Ovary (tissue), 9 donors: ENCODE results near the gene TECTB. TPM values are rescaled to one million over a fixed set of nuclear protein-coding genes. Genes with fewer than 3 reads are reported as not detected.

Experiments used
- DNase-seq, 5 donors: peaks; one replicate each; pipeline ENCODE4 v3.0.0-alpha.2; 2019 to 2020
- H3K27ac ChIP-seq, 2 donors: fragments of 200-600 bp; one replicate each; pipeline versions ENCODE4 v1.5.1 to v1.8.0; 2019 to 2022
- H3K27me3 ChIP-seq: fragments of 200-600 bp; one replicate; pipeline ENCODE4 v1.8.0; 2022
- H3K36me3 ChIP-seq: fragments of 200-600 bp; sonication (generic); one replicate; pipeline ENCODE4 v1.5.1; 2019
- H3K4me1 ChIP-seq: one replicate; pipeline ENCODE4 v1.8.1; 2013; ENCODE audit warnings: mild to moderate bottlenecking, moderate library complexity; ENCODE audit not compliant: insufficient read depth
- H3K4me3 ChIP-seq: fragments of 200-600 bp; sonication (generic); one replicate; pipeline ENCODE4 v1.5.1; 2017
- H3K9me3 ChIP-seq, 2 donors: fragments of 200-600 bp in 1 of 2; sonication (generic) in 1 of 2; one replicate each; pipeline versions ENCODE4 v1.5.1 to v1.8.1; 2013 to 2019; ENCODE audit warnings: mild to moderate bottlenecking in 1 of 2, moderate library complexity in 1 of 2
- CTCF ChIP-seq, 3 donors: fragments of 450-650 bp in 2 of 3; fragments of 200-600 bp in 1 of 3; IDR thresholded peaks; one replicate each; pipeline versions ENCODE4 v1.5.1 to v1.8.0; 2016 to 2022; ENCODE audit warnings: antibody characterized with exemption in 3 of 3, mild to moderate bottlenecking in 1 of 3
- EP300 ChIP-seq: sonication (generic); formaldehyde crosslinking; IDR thresholded peaks from one replicate; pipeline ENCODE4 v1.6.1; 2017; ENCODE audit warnings: antibody characterized with exemption
- POLR2A ChIP-seq: fragments of 450-650 bp; IDR thresholded peaks from one replicate; pipeline ENCODE4 v1.6.1; 2017; ENCODE audit warnings: antibody characterized with exemption, mild to moderate bottlenecking, moderate library complexity
- WGBS, 3 donors: extraction: QIAGEN DNeasy Blood & Tissue Kit in 1 of 3; methylation state at CpG; one replicate each; pipeline versions ENCODE4 v1.1.5 to v1.1.7; 2013 to 2017; 5-methylcytosine and 5-hydroxymethylcytosine counted together
- intact Hi-C, 4 donors: fragments of 100-400 bp; cut with DNase I; formaldehyde crosslinking; loops; one replicate each; pipeline versions ENCODE4 v1.11.0 to v1.15.1; 2022 to 2023
- polyA plus RNA-seq, 2 donors: library from polyadenylated mRNA; stranded (reverse); fragments of 200-250 nt in 1 of 2; fragments of 350-450 nt in 1 of 2; fragmentation: Illumina TruSeq in 1 of 2; extraction: RNeasy Lipid Tissue Mini Kit (QIAGEN cat#74804) in 1 of 2; gene quantifications; one replicate each; pipeline ENCODE4 v1.2.3, GENCODE V29; 2013 to 2014
- total RNA-seq, 7 donors: library from RNA; depleted of rRNA in 2 of 7; stranded (reverse); fragments of >200 nt in 2 of 7; fragmentation: NEBNext Ultra II Directional in 3 of 7; extraction: Animal tissue kit (Norgen Biotek cat#: 25700) in 3 of 7; gene quantifications; one replicate each; pipeline versions ENCODE4 v1.1.0 to v1.2.4, GENCODE V29; 2016 to 2023
- donor health status: DM: no; HTN: no; CAD: no; lungs with moderate emphysema.
- donor health status: DM: no; HTN: no; CAD: no.
- donor health status: Bipolar disorder and iron deficiency.
- donor health status: DM: yes; HTN: yes; CAD: no.
- donor health status: DM: no; HTN: no; CAD: no.
- donor health status: DM: yes; HTN: yes; CAD: no.

Gene TECTB
- total and polyA plus RNA-seq, 9 donors = 0.07 TPM; not detected in 8

GRCh38 chr10:112243713-112244112 lies 39.5 kb upstream of the TECTB start:
- Histone ChIP-seq H3K4me1 (no peaks in the 10 kb centered on the region), H3K4me3 (no peak overlapping the region), H3K27ac (no peak overlapping the region), H3K27me3 (no peaks in the 10 kb centered on the region), H3K36me3 (no peaks in the 10 kb centered on the region), H3K9me3 (peaks cover 0 to 6% of the 10 kb centered on the region in 2 donors)
- DNase-seq = no peak
- 86 to 89% (median 87%) methylated on average over 6 of the region's 6 CpGs for whole genome bisulfite sequencing, 3 donors
- no peak for TF ChIP-seq CTCF (IDR thresholded peaks at IDR 0.05)
- TF ChIP-seq POLR2A = no peak
- no peak for TF ChIP-seq EP300
- intact Hi-C loops = no loop called here

- H3K36me3 ChIP-seq = no peaks in the 10 kb centered on the region
- H3K9me3 ChIP-seq = peaks cover 0 to 6% of the 10 kb centered on the region in 2 donors
- 84 to 89% (median 86%) methylated on average over 2 of the region's 2 CpGs for WGBS, 3 donors
- intact Hi-C loops = no loop called here
- H3K4me1 ChIP-seq = no peaks in the 10 kb centered on the region
- H3K27ac ChIP-seq = no peak overlapping the region
- no peaks in the 10 kb centered on the region for H3K27me3 ChIP-seq
- TF ChIP-seq CTCF (IDR thresholded peaks at IDR 0.05) = no peak
- TF ChIP-seq POLR2A = no peak
- no peak for TF ChIP-seq EP300
- DNase-seq = no peak
- H3K4me3 ChIP-seq = no peak overlapping the region
Measured at GRCh38 chr10:112244197-112244596, 39.0 kb upstream of the TECTB start.

- Histone ChIP-seq H3K4me1 (no peaks in the 10 kb centered on the region), H3K36me3 (no peaks in the 10 kb centered on the region), H3K9me3 (no peaks in the 10 kb centered on the region), H3K27ac (no peak overlapping the region), H3K27me3 (no peaks in the 10 kb centered on the region), H3K4me3 (no peak overlapping the region)
- no peak for TF ChIP-seq EP300
- no peak for TF ChIP-seq CTCF (IDR thresholded peaks at IDR 0.05)
- TF ChIP-seq POLR2A = no peak
- 51 to 61% (median 56%) methylated on average over 2 of the region's 2 CpGs for WGBS, 3 donors
- DNase-seq = no peak
- intact Hi-C loops = no loop called here
Measured at GRCh38 chr10:112247791-112248190, 35.4 kb upstream of the TECTB start.

- Histone ChIP-seq H3K9me3 (no peaks in the 10 kb centered on the region), H3K27me3 (no peaks in the 10 kb centered on the region), H3K4me1 (no peaks in the 10 kb centered on the region), H3K27ac (no peak overlapping the region), H3K36me3 (no peaks in the 10 kb centered on the region), H3K4me3 (no peak overlapping the region)
- TF ChIP-seq CTCF (IDR thresholded peaks at IDR 0.05) (no peak), EP300 (no peak), POLR2A (no peak)
- intact Hi-C loops = no loop called here
- WGBS, 3 donors = 70 to 80% (median 73%) methylated on average over 2 of the region's 2 CpGs
- DNase-seq = no peak
Measured at GRCh38 chr10:112248584-112249295, 34.5 kb upstream of the TECTB start.
